ENCODE results near the gene NCBP1.
A peak's percentile ranks its signal among the peaks of the same experiment; 100 is the strongest.

Gene NCBP1

GRCh38 chr9:97710356-97711222, 77.0 kb downstream of the NCBP1 start:
- peak in 28 of 56 donors; percentile 3 to 66 (median 11) for DNase-seq

DNA sequence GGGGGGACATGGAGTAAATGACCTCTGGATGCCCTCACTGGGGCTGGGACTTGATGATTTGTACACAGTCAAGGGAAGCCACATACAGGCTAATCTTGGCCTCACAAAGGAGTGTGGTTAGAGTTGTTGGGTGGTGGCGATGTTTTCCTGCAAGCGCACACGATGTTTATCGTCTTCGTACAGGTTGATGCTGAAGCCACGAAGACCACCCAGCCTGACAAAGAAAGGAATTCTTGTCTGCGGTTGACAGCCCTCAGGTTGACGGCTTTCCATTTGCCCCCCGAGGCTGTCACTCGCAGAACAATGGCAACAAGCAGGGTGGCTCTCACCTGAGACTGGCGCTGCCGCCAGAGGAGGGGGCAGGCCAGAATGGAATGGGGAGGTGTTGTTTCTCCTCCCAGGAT, 77.6 kb downstream of the NCBP1 start:
- DNase-seq = no peak

- no peak for DNase-seq
These were observed 80.8 kb downstream of the NCBP1 start for GRCh38 chr9:97714435-97714834.

GRCh38 chr9:97717866-97718265, 84.2 kb downstream of the NCBP1 start:
- DNase-seq = no peak

GRCh38 chr9:97721396-97721795, 87.8 kb downstream of the NCBP1 start:
- no peak for DNase-seq

DNA sequence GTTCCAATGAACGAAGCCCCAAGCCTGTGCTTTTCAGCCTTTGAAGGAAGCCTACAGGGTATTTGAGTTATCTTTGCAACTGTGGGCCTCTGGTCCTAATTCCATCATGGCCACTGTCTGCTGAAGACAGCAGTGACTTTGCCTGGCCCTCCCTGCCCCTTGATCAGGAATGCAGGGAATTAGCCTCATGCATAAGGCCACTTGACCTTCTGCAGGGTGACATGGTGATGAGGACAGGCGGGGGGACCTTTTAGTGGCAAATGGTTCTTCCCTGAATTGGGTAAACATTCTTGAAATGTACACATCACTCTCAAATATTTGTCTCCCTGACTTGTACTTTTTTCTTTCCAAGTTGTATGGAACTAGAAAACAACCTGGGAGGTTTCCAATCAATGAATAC, 88.7 kb downstream of the NCBP1 start:
- no peak for DNase-seq
